Heart right ventricle (tissue), 16 donors: ENCODE measurements around the gene HDAC5. TPM values are rescaled to one million over a fixed set of nuclear protein-coding genes. Genes with fewer than 3 reads are reported as not detected.

Source experiments
- ATAC-seq, 8 donors: fragments of 200-7000 bp; cut with Tn5 transposase; one replicate each; pipeline ENCODE4 v1.9.1; 2020; ENCODE audit warnings: mild to moderate bottlenecking in 8 of 8, moderate library complexity in 8 of 8, moderate number of reproducible peaks in 1 of 8
- DNase-seq, 2 donors: peaks; one replicate each; pipeline ENCODE4 v3.0.0-alpha.2; 2020
- H3K27ac ChIP-seq, 10 donors: fragments of 200-600 bp; sonication (generic) in 2 of 10; one replicate each; pipeline versions ENCODE4 v1.5.0 to v1.8.0; 2020 to 2022; ENCODE audit warnings: mild to moderate bottlenecking in 3 of 10
- H3K27me3 ChIP-seq, 7 donors: fragments of 200-600 bp; one replicate each; pipeline ENCODE4 v1.8.0; 2021 to 2022; ENCODE audit warnings: mild to moderate bottlenecking in 2 of 7
- H3K36me3 ChIP-seq, 9 donors: fragments of 200-600 bp; sonication (generic) in 1 of 9; one replicate each; pipeline versions ENCODE4 v1.5.0 to v1.8.0; 2020 to 2022; ENCODE audit warnings: mild to moderate bottlenecking in 2 of 9
- H3K4me1 ChIP-seq, 9 donors: fragments of 200-600 bp; sonication (generic) in 1 of 9; one replicate each; pipeline versions ENCODE4 v1.5.0 to v1.8.0; 2020 to 2022; ENCODE audit warnings: mild to moderate bottlenecking in 4 of 9
- H3K4me3 ChIP-seq, 10 donors: fragments of 200-600 bp; sonication (generic) in 2 of 10; one replicate each; pipeline versions ENCODE4 v1.5.0 to v1.8.0; 2020 to 2022; ENCODE audit warnings: mild to moderate bottlenecking in 7 of 10, moderate library complexity in 2 of 10
- H3K9me3 ChIP-seq, 11 donors: fragments of 200-600 bp in 10 of 11; sonication (generic) in 2 of 11; one replicate each; pipeline versions ENCODE4 v1.5.0 to v1.8.0; 2013 to 2022; ENCODE audit warnings: mild to moderate bottlenecking in 2 of 11, control low read depth in 1 of 11, moderate library complexity in 1 of 11
- WGBS, 2 donors: extraction: QIAGEN DNeasy Blood & Tissue Kit; methylation state at CpG; one replicate each; pipeline ENCODE4 v1.1.7; 2013; ENCODE audit warnings: inconsistent platforms in 1 of 2; 5-methylcytosine and 5-hydroxymethylcytosine counted together
- intact Hi-C, 10 donors: fragments of 100-400 bp; cut with DNase I; formaldehyde crosslinking; loops; one replicate each; pipeline versions ENCODE4 v1.11.1 to v1.14.2; 2022
- polyA plus RNA-seq, 2 donors: library from polyadenylated mRNA; stranded (reverse); fragments of 200-250 nt; gene quantifications; one replicate each; pipeline ENCODE4 v1.2.3, GENCODE V29; 2013
- total RNA-seq, 10 donors: library from RNA; stranded (reverse); fragmentation: NEBNext Ultra II Directional in 3 of 10; extraction: Animal tissue kit (Norgen Biotek cat#: 25700) in 3 of 10; gene quantifications; one replicate each; pipeline versions ENCODE4 v1.2.1 to v1.2.4, GENCODE V29; 2021 to 2023
- TF ChIP-seq, protein P1 (sequence below), 9 donors: fragments of 200-600 bp; sonication (generic) in 2 of 9; IDR thresholded peaks; one replicate each; pipeline versions ENCODE4 v1.5.0 to v1.8.0; 2021 to 2022; ENCODE audit warnings: antibody characterized with exemption in 9 of 9, mild to moderate bottlenecking in 5 of 9, moderate library complexity in 1 of 9
- donor health status: Arrhythmogenic right ventricular cardiomyopathy.
- donor health status: ischemic (EF 13 %, LVEDD 7.1; RV severe dilation, severe dysfunction).
- donor health status: healthy with polysubstance abuse.
- donor health status: DM: no; HTN: yes; CAD: no.
- donor health status: DM: no; HTN: no; CAD: no.
- donor health status: ischemic (EF 25% LVEDD 6.9; RV normal size, moderate dysfunction).
- donor health status: ischemic (EF 25% LVEDD 5.7; RV mildly dilated, moderate dysfunction).
- donor health status: healthy.
- donor health status: DM: yes; HTN: yes; CAD: no.
- donor health status: Ischemic cardiomyopathy.
- donor health status: ischemic (EF 35%, LVEDD 5.7; RV mildly dilated, moderate dysfunction).
- donor health status: nonischemic (EF 11% LVEDD 7.7; RV severe dilation, severe dysfunction).
- donor health status: DM: yes; HTN: yes; CAD: no.
- donor health status: PGD.
- donor health status: ischemic (EF 29% LVEDD 5.4; RV normal size, mild dysfunction).
- donor health status: nonischemic (EF 23%, LVEDD 6.1; RV moderate dilation, normal function).

The HDAC5 gene
- total and polyA plus RNA-seq, 12 donors: 55.2 to 85.4 (median 65.5) TPM

GRCh38 chr17:44095388-44095646 lies 28.1 kb downstream of the HDAC5 start:
- peaks cover 0 to 52% (median 32%) of the 10 kb centered on the region in 9 donors for H3K36me3 ChIP-seq
- TF ChIP-seq, protein P1, sequence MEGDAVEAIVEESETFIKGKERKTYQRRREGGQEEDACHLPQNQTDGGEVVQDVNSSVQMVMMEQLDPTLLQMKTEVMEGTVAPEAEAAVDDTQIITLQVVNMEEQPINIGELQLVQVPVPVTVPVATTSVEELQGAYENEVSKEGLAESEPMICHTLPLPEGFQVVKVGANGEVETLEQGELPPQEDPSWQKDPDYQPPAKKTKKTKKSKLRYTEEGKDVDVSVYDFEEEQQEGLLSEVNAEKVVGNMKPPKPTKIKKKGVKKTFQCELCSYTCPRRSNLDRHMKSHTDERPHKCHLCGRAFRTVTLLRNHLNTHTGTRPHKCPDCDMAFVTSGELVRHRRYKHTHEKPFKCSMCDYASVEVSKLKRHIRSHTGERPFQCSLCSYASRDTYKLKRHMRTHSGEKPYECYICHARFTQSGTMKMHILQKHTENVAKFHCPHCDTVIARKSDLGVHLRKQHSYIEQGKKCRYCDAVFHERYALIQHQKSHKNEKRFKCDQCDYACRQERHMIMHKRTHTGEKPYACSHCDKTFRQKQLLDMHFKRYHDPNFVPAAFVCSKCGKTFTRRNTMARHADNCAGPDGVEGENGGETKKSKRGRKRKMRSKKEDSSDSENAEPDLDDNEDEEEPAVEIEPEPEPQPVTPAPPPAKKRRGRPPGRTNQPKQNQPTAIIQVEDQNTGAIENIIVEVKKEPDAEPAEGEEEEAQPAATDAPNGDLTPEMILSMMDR (IDR thresholded peaks at IDR 0.05): no peak
- 0 to 1% methylated on average over 2 of the region's 2 CpGs for WGBS, 2 donors
- H3K27me3 ChIP-seq: no peaks in the 10 kb centered on the region
- H3K4me3 ChIP-seq: peak overlapping the region in 5 of 10 donors; percentile 38 to 50 (median 48)
- peak overlapping the region in 9 of 10 donors; percentile 85 to 97 (median 93) for H3K27ac ChIP-seq
- DNase-seq: no peak
- peaks cover 20 to 73% (median 55%) of the 10 kb centered on the region in 9 donors for H3K4me1 ChIP-seq
- H3K9me3 ChIP-seq: no peaks in the 10 kb centered on the region
- intact Hi-C loops: loop anchor here in 1 of 10 donors (1.0 kb wide), 1 partner anchor 28 kb away; the partner anchor contains the start of gene HDAC5
- peak in 1 of 8 donors; percentile 4 for ATAC-seq

- 64 to 74% methylated on average over 8 of the region's 8 CpGs for WGBS, 2 donors
- intact Hi-C loops: loop anchor here in 1 of 10 donors (1.0 kb wide), 1 partner anchor 28 kb away; the partner anchor contains the start of gene HDAC5
- peaks cover 20 to 68% (median 52%) of the 10 kb centered on the region in 9 donors for H3K4me1 ChIP-seq
These were observed 28.6 kb downstream of the HDAC5 start for GRCh38 chr17:44094701-44095387.

GRCh38 chr17:44093231-44093900 lies 30.1 kb downstream of the HDAC5 start:
- TF ChIP-seq, protein P1 (IDR thresholded peaks at IDR 0.05): no peak
- intact Hi-C loops: no loop called here
- H3K4me3 ChIP-seq: no peak overlapping the region
- no peaks in the 10 kb centered on the region for H3K27me3 ChIP-seq
- no peak overlapping the region for H3K27ac ChIP-seq
- H3K36me3 ChIP-seq: peaks cover 0 to 57% (median 46%) of the 10 kb centered on the region in 9 donors
- no peaks in the 10 kb centered on the region for H3K9me3 ChIP-seq
- DNase-seq (no peak), ATAC-seq (no peak)
- H3K4me1 ChIP-seq: peaks cover 20 to 54% (median 38%) of the 10 kb centered on the region in 9 donors
- 86 to 88% methylated on average over 21 of the region's 21 CpGs for WGBS, 2 donors

More at GRCh38 chr17:44094701-44095387, 28.6 kb downstream of the HDAC5 start:
- peak overlapping the region in 3 of 10 donors; percentile 48 to 50 (median 48) for H3K4me3 ChIP-seq
- DNase-seq (no peak), ATAC-seq (no peak)
- no peaks in the 10 kb centered on the region for H3K9me3 ChIP-seq
- TF ChIP-seq, protein P1 (IDR thresholded peaks at IDR 0.05): no peak
- H3K36me3 ChIP-seq: peaks cover 0 to 53% (median 36%) of the 10 kb centered on the region in 9 donors
- H3K27ac ChIP-seq: peak overlapping the region in 9 of 10 donors; percentile 85 to 97 (median 93)
- H3K27me3 ChIP-seq: no peaks in the 10 kb centered on the region

DNA sequence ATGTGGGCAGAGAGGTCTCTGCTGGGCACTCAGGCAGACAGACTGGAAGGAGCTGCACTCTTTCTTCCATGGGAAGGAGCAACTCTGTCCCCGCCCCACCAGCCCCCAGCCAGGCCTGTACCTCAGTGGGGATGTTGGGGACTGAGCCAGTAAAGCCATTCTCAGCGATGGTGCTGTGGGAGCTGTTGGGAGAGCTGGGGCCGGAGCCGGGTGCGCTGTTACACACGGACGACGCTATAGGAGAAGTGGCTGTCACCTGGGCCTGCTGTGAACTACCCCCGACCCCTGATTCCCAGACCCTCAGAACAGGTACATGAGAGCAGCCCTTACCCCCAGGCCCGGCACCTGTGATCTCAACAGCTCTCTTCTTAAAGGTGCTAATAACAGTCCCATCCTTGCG lies 31.4 kb downstream of the HDAC5 start:
- no peak for DNase-seq
- TF ChIP-seq, protein P1 (IDR thresholded peaks at IDR 0.05): no peak
- H3K27me3 ChIP-seq: no peaks in the 10 kb centered on the region
- no peak overlapping the region for H3K27ac ChIP-seq
- H3K4me3 ChIP-seq: no peak overlapping the region
- peaks cover 9 to 41% (median 25%) of the 10 kb centered on the region in 9 donors for H3K4me1 ChIP-seq
- no peak for ATAC-seq
- H3K36me3 ChIP-seq: peaks cover 0 to 70% (median 52%) of the 10 kb centered on the region in 9 donors
- intact Hi-C loops: no loop called here
- no peaks in the 10 kb centered on the region for H3K9me3 ChIP-seq
- 95% methylated on average over 11 of the region's 11 CpGs for WGBS, 2 donors
